Measurements from ENCODE around the gene KCNMA1. TPM values are rescaled to one million over a fixed set of nuclear protein-coding genes. Genes with fewer than 3 reads are reported as not detected.

KCNMA1 gene
- total and polyA plus RNA-seq, 10 of the 15 experiments (the other 5 are each of a cell fraction or from before 2014, with no cell fraction given): 8.5 to 77.0 (median 21.3) TPM

DNA sequence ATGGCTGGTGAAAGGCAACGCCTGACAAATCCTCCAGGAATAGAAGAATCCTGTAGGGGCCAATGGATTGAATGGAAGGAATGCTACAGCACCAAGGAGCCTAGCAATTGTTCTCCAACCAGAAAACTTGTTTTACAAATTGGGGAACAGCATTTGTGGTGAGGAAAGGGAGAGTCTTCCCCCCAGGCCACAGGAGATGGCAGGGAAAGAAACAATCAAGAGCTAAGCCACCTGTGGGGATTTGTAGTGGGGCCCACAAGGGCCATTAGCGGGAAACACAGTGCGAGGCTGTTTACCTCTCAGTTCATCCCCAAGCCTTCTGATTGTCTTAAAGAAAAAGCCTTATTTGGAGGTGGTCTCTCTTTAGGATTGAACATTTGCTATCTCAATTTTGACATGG is 48.5 kb upstream of the KCNMA1 start:
- Histone ChIP-seq H3K36me3 (ENCODE audit: control insufficient read depth in 2 of 2, insufficient read depth in 2 of 2, low read length in 1 of 2) (no peaks in the 10 kb centered on the region), H3K9me3 (replicated peaks; ENCODE audit: control insufficient read depth, insufficient read depth, low read length) (peaks cover 2% of the 10 kb centered on the region; the same call in 2 of the 3 replicates), H3K27me3 (replicated peaks in 1 of 2; ENCODE audit: control insufficient read depth in 2 of 2, insufficient read depth in 2 of 2, low read length in 1 of 2) (no peaks in the 10 kb centered on the region), H4K20me1 (ENCODE audit: control insufficient read depth, insufficient read depth) (no peaks in the 10 kb centered on the region), H3K4me1 (ENCODE audit: control insufficient read depth, insufficient read depth, low read length) (peaks cover 47% of the 10 kb centered on the region), H3K27ac (ENCODE audit: control insufficient read depth, insufficient read depth) (no peak overlapping the region), H3K4me3 (no peak overlapping the region), H3K4me2 (ENCODE audit: control insufficient read depth, insufficient read depth) (no peak overlapping the region; the same call in 1 of the 2 replicates), H3K79me2 (ENCODE audit: control insufficient read depth, insufficient read depth, low read length) (no peaks in the 10 kb centered on the region), H2AFZ (ENCODE audit: control insufficient read depth, low read depth, low read length) (no peak overlapping the region), H3K9ac (ENCODE audit: control insufficient read depth, insufficient read depth, low read length) (no peak overlapping the region)
- DNase-seq (ENCODE audit: low read depth, low spot score) (no peak), FAIRE-seq (no peak), ATAC-seq (no peak)
- TF ChIP-seq, protein P1, sequence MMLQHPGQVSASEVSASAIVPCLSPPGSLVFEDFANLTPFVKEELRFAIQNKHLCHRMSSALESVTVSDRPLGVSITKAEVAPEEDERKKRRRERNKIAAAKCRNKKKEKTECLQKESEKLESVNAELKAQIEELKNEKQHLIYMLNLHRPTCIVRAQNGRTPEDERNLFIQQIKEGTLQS (IDR thresholded peaks at IDR 0.05; ENCODE audit: borderline replicate concordance, extremely low read depth, low read depth, low read length): no peak
- TF ChIP-seq MYB (IDR thresholded peaks at IDR 0.05; ENCODE audit: borderline replicate concordance, low read depth, low read length) (no peak), POLR2AphosphoS2 (IDR thresholded peaks at IDR 0.05; ENCODE audit: low read depth, low read length) (no peak), PRDM15 (CRISPR knock-in tag; IDR thresholded peaks at IDR 0.05) (no peak), SRF (IDR thresholded peaks at IDR 0.05; ENCODE audit: low read depth in 2 of 2, low read length in 2 of 2) (no peak), CBX3 (IDR thresholded peaks at IDR 0.05; ENCODE audit: borderline replicate concordance, low read depth) (no peak), NBN (IDR thresholded peaks at IDR 0.05) (no peak), PAX5 (IDR thresholded peaks at IDR 0.05; ENCODE audit: borderline replicate concordance, low read depth, low read length) (no peak), NRF1 (conservative IDR thresholded peaks at IDR 0.05; ENCODE audit: low read depth, low read length) (no peak), KLF5 (IDR thresholded peaks at IDR 0.05; ENCODE audit: partially characterized antibody) (no peak), RCOR1 (conservative IDR thresholded peaks at IDR 0.05; ENCODE audit: low read depth, low read length) (no peak), SREBF2 (IDR thresholded peaks at IDR 0.05; ENCODE audit: low read length) (no peak), POLR2AphosphoS5 (IDR thresholded peaks at IDR 0.05; ENCODE audit: low read length) (no peak), CTCF (IDR thresholded peaks at IDR 0.05 in 2 of 3, conservative IDR thresholded peaks at IDR 0.05 in 1 of 3; ENCODE audit: control insufficient read depth in 2 of 3, extremely low read depth in 1 of 3, insufficient read depth in 1 of 3, low read depth in 3 of 3, low read length in 3 of 3) (no peak)
- ChIA-PET SMC1A (ENCODE audit: uncharacterized antibody, unreplicated experiment) (interaction anchor here (0.9 to 2.4 kb wide), 10 partner anchors 9 to 42 kb away, joined by 3 to 16 read pairs (median 6); no protein-coding TSS in a partner anchor), POLR2A (interaction anchor here (0.8 to 1.3 kb wide), 4 partner anchors 14 to 18 kb away, joined by 3 to 4 read pairs (median 4); no protein-coding TSS in a partner anchor), RAD21 (ENCODE audit: unreplicated experiment) (interaction anchor here (0.6 to 1.7 kb wide), 9 partner anchors 18 to 433 kb away, joined by 3 to 6 read pairs (median 3); no protein-coding TSS in a partner anchor), CTCF (interaction anchor here (0.7 to 3.0 kb wide), 10 partner anchors 12 to 163 kb away, joined by 3 to 25 read pairs (median 7); no protein-coding TSS in a partner anchor)
- BruUV-seq (replicated peaks): no TSS peak
- WGBS (ENCODE audit: insufficient coverage, insufficient replicate concordance, low lambda C conversion rate, missing lambda C conversion rate): 78% methylated on average over 3 of the region's 3 CpGs
- in situ Hi-C loops (cut with MboI) (no loop called here), intact Hi-C loops (cut with micrococcal nuclease; ENCODE audit: unreplicated experiment) (no loop called here)
